Left ventricle myocardium inferior (tissue), 1 donor: Measurements from ENCODE around the gene MRC2. TPM values are rescaled to one million over a fixed set of nuclear protein-coding genes. Genes with fewer than 3 reads are reported as not detected.
A peak's percentile ranks its signal among the peaks of the same experiment; 100 is the strongest.

Experiments used
- DNase-seq: peaks from one replicate; pipeline ENCODE4 v3.0.0-alpha.2; 2020
- H3K27ac ChIP-seq: fragments of 200-600 bp; replicated peaks from 2 replicates; pipeline ENCODE4 v1.8.0; 2021
- H3K27me3 ChIP-seq: fragments of 200-600 bp; 2 replicates; pipeline ENCODE4 v1.8.0; 2021; ENCODE audit warnings: low read depth
- H3K36me3 ChIP-seq: fragments of 200-600 bp; 2 replicates; pipeline ENCODE4 v1.8.0; 2021
- H3K4me1 ChIP-seq: fragments of 200-600 bp; 2 replicates; pipeline ENCODE4 v1.8.0; 2021
- H3K4me3 ChIP-seq: fragments of 200-600 bp; 2 replicates; pipeline ENCODE4 v1.8.0; 2021; ENCODE audit warnings: mild to moderate bottlenecking, moderate library complexity
- H3K9me3 ChIP-seq: fragments of 200-600 bp; replicated peaks from 2 replicates; pipeline ENCODE4 v1.8.0; 2021
- intact Hi-C: fragments of 100-400 bp; cut with micrococcal nuclease; formaldehyde crosslinking; loops from one replicate; pipeline ENCODE4 v1.11.0; 2022
- total RNA-seq: library from RNA; stranded (reverse); fragmentation: NEBNext Ultra II Directional; extraction: Animal tissue kit (Norgen Biotek cat#: 25700); gene quantifications from one replicate; pipeline ENCODE4 v1.2.1, GENCODE V29; 2021
- TF ChIP-seq, protein P1 (sequence below): fragments of 200-600 bp; IDR thresholded peaks from 2 replicates; pipeline ENCODE4 v1.8.0; 2021; ENCODE audit warnings: antibody characterized with exemption, mild to moderate bottlenecking, borderline replicate concordance
- donor health status: DM: no; HTN: yes; CAD: no; lungs with severe emphysema.

MRC2 gene
- total RNA-seq, 1 donor from 2014 or later = 22.8 TPM

DNA sequence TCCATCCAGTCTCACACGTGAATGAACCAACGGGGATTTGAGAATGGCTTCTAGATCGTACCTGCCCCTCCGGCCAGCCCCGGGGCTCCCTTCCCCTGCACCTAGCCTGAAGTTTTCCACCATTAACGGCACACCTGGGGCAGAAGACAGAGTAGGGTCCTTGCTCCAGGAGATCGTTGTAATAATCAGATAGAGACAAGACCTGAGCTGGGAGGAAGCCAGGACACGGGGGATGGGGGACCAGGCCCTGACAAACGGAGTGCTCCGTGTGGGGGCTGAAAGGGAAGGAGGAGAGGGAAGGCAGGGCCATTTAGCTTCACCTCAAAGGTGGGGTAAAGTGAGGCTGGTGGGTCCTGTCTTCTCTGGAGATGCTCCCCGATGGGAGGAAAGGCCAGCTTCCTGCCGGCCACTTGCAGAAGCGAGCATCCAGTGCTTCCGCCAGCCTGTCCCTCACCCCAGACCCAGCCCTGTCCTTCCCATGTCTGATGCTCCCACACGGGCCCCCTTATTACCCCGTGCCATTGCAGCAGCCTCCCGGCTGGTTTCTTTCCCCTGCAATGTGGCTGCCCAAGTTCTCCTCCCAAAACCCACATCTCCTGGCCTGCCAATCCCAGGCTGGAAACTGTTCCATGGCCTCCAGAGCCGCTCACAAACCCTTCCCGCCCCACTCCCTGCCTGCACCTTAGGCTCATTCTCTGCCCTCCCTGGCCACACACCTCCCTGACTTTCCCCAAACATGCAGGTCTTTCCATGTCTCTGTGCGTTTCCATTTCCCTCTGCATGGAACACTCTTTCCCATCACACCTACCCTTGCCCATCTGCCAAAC lies 79.3 kb downstream of the MRC2 start:
- Histone ChIP-seq H3K36me3 (no peaks in the 10 kb centered on the region), H3K4me3 (no peak overlapping the region), H3K9me3 (peaks cover 7% of the 10 kb centered on the region), H3K4me1 (peaks cover 37% of the 10 kb centered on the region), H3K27ac (peak overlapping the region; percentile 90), H3K27me3 (peaks cover 23% of the 10 kb centered on the region)
- no peak for DNase-seq
- TF ChIP-seq, protein P1, sequence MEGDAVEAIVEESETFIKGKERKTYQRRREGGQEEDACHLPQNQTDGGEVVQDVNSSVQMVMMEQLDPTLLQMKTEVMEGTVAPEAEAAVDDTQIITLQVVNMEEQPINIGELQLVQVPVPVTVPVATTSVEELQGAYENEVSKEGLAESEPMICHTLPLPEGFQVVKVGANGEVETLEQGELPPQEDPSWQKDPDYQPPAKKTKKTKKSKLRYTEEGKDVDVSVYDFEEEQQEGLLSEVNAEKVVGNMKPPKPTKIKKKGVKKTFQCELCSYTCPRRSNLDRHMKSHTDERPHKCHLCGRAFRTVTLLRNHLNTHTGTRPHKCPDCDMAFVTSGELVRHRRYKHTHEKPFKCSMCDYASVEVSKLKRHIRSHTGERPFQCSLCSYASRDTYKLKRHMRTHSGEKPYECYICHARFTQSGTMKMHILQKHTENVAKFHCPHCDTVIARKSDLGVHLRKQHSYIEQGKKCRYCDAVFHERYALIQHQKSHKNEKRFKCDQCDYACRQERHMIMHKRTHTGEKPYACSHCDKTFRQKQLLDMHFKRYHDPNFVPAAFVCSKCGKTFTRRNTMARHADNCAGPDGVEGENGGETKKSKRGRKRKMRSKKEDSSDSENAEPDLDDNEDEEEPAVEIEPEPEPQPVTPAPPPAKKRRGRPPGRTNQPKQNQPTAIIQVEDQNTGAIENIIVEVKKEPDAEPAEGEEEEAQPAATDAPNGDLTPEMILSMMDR = no peak
- intact Hi-C loops = loop anchor here (5.0 kb wide), 1 partner anchor 260 kb away; the partner anchor contains the start of gene TANC2

DNA sequence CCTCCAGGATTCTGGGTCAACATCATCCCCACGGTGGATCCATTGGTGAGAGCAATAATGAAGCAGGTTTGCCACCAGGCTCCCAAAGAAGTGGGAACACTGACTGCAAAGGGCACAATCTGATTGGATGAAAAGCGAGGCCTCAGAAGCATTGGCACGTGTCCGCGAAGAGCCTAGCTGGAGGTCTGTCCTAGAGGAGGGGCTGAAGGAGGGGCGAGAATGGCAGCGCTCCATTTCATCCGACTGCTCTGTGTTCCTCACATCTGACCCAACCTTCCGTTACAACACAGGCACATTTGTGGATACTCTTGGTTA lies 79.9 kb downstream of the MRC2 start:
- no peaks in the 10 kb centered on the region for H3K36me3 ChIP-seq
- TF ChIP-seq, protein P1 = no peak
- peaks cover 19% of the 10 kb centered on the region for H3K27me3 ChIP-seq
- H3K9me3 ChIP-seq = peaks cover 7% of the 10 kb centered on the region
- H3K4me3 ChIP-seq = no peak overlapping the region
- H3K4me1 ChIP-seq = peaks cover 37% of the 10 kb centered on the region
- intact Hi-C loops = loop anchor here (5.0 kb wide), 1 partner anchor 260 kb away; the partner anchor contains the start of gene TANC2
- DNase-seq = no peak
- H3K27ac ChIP-seq = no peak overlapping the region

DNA sequence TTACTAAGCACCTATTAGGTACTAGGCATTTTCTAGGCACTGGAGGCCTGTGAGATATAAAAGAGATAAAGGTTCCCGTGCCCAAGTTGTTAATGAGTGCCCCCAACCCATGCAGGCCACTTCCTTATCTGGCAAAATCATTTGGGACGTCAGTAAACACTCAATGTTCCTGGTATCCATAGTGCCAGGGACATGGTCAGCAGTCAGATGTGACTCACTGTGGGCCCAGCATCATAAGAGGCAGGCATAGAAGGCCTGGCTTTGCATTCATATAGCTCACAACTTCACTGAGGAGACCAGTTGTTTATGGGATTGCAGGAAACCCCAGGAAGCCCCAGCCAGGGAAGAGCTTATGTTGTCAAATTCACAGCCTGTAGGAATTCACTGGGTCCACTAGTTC lies 81.1 kb downstream of the MRC2 start:
- intact Hi-C loops = loop anchor here (5.0 kb wide), 1 partner anchor 259 kb away; the partner anchor contains the start of gene TANC2
- Histone ChIP-seq H3K36me3 (no peaks in the 10 kb centered on the region), H3K4me3 (no peak overlapping the region), H3K27me3 (peaks cover 10% of the 10 kb centered on the region), H3K4me1 (peaks cover 33% of the 10 kb centered on the region), H3K9me3 (peaks cover 7% of the 10 kb centered on the region), H3K27ac (no peak overlapping the region)
- DNase-seq = no peak
- TF ChIP-seq, protein P1 = no peak

- Histone ChIP-seq H3K36me3 (no peaks in the 10 kb centered on the region), H3K4me3 (no peak overlapping the region), H3K27me3 (no peaks in the 10 kb centered on the region), H3K27ac (no peak overlapping the region), H3K9me3 (peaks cover 7% of the 10 kb centered on the region), H3K4me1 (no peaks in the 10 kb centered on the region)
- intact Hi-C loops = no loop called here
- DNase-seq = no peak
- TF ChIP-seq, protein P1 = no peak
Measured at GRCh38 chr17:62712171-62712581, 84.7 kb downstream of the MRC2 start.

GRCh38 chr17:62713086-62713881 lies 85.8 kb downstream of the MRC2 start:
- H3K4me3 ChIP-seq = no peak overlapping the region
- peaks cover under 1% of the 10 kb centered on the region for H3K27me3 ChIP-seq
- no peak overlapping the region for H3K27ac ChIP-seq
- H3K4me1 ChIP-seq = no peaks in the 10 kb centered on the region
- H3K36me3 ChIP-seq = no peaks in the 10 kb centered on the region
- peaks cover 6% of the 10 kb centered on the region for H3K9me3 ChIP-seq
- TF ChIP-seq, protein P1 = no peak
- intact Hi-C loops = no loop called here
- no peak for DNase-seq
